ENCODE data around the gene TPPP3.
"Not testable (repeated sequence)": the region's sequence is repeated elsewhere in the genome, so short reads cannot be mapped to it uniquely, and the experiment has no call there.

TPPP3 gene

GRCh38 chr16:67389911-67390815, 3.1 kb downstream of the TPPP3 start:
- DNase-seq (ENCODE audit: low read depth) = no peak

- no peak for DNase-seq (ENCODE audit: low read depth)
These were observed 4.7 kb downstream of the TPPP3 start for GRCh38 chr16:67388591-67388990.

- DNase-seq (ENCODE audit: low read depth) = no peak
These were observed 5.1 kb downstream of the TPPP3 start for GRCh38 chr16:67388191-67388590.

GRCh38 chr16:67387479-67388079, 5.7 kb downstream of the TPPP3 start:
- no peak for DNase-seq (ENCODE audit: low read depth)

- no peak for DNase-seq (ENCODE audit: low read depth)
These were observed 6.3 kb downstream of the TPPP3 start for GRCh38 chr16:67386861-67387455.

GRCh38 chr16:67384778-67385510, 8.4 kb downstream of the TPPP3 start:
- DNase-seq (ENCODE audit: low read depth) = no peak

GRCh38 chr16:67383284-67383683, 10.0 kb downstream of the TPPP3 start:
- DNase-seq (ENCODE audit: low read depth) = no peak

GRCh38 chr16:67378642-67379041, 14.7 kb downstream of the TPPP3 start:
- no peak for DNase-seq (ENCODE audit: low read depth)

- not testable (repeated sequence) for DNase-seq (ENCODE audit: low read depth)
These were observed 17.3 kb downstream of the TPPP3 start for GRCh38 chr16:67376012-67376411.

DNA sequence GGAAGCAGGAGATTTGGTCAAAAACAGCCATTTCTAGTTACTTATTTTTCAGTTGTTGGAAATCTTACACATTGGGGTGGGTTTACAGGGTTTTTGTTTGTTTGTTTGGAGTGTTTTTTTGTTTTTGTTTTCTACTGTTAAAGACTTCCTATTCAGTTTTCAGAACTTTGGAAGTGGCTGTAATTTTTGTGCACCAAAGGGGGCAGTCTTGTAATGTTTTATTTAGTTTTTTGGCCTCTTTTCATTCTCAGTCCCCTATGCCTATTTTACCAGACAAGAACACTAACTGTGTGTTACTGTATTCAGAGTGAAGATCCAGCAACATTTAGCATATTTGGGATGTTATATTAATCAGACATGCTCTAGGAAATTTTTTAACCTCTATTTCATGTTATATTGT, 20.6 kb downstream of the TPPP3 start:
- DNase-seq (ENCODE audit: low read depth) = no peak

GRCh38 chr16:67370661-67371060, 22.6 kb downstream of the TPPP3 start:
- DNase-seq (ENCODE audit: low read depth) = no peak

GRCh38 chr16:67364600-67365235, 28.6 kb downstream of the TPPP3 start:
- no peak for DNase-seq (ENCODE audit: low read depth)

DNA sequence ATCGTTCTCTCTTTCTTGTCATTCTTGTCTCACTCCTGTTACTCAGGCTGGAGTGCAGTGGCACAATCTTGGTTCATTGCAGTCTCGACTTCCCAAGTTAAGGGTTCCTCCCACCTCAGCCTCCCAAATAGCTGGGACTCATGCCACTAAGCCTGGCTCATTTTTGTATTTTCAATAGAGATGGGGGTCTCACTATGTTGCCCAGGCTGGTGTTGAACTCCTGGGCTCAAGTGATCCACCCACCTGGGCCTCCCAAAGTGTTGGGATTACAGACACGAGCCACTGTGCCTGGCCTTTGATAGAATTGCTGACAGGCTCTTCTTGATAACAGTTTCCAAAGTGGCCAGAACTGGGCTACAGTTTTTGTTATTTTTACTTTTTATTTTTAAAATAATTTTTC, 32.3 kb downstream of the TPPP3 start:
- DNase-seq (ENCODE audit: low read depth) = no peak

DNA sequence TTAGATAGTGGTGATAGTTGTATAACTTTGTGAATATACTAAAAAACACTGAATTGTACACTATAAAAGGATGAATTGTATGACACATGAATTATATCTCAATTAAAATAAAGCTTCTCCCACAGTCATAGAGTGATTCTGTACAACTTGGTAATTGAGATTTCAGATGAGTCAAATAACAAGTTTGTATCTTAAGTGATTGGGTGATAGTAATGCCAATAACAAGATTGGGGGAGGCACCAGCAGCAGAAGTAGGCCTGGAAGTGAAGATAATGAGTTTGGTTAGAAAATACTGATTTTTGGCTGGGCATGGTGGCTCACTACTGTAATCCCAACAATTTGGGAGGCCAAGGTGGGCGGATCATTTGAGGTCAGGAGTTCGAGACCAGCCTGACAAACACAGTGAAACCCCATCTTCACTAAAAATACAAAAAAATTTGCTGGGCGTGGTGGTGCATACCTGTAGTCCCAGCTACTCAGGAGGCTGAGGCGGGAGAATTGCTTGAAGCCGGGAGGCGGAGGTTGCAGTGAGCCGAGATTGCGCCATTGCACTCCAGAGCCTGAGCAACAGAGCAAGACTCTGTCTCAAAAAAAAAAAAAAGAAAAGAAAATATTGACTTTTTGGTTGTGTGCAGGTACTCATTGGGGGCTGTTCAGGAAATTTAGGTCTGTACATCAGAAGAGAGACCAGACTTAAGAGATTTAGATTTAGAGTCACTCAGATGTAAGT, 33.6 kb downstream of the TPPP3 start:
- DNase-seq (ENCODE audit: low read depth) = not testable (repeated sequence)

- no peak for DNase-seq (ENCODE audit: low read depth)
These were observed 35.7 kb downstream of the TPPP3 start for GRCh38 chr16:67357561-67357960.

DNA sequence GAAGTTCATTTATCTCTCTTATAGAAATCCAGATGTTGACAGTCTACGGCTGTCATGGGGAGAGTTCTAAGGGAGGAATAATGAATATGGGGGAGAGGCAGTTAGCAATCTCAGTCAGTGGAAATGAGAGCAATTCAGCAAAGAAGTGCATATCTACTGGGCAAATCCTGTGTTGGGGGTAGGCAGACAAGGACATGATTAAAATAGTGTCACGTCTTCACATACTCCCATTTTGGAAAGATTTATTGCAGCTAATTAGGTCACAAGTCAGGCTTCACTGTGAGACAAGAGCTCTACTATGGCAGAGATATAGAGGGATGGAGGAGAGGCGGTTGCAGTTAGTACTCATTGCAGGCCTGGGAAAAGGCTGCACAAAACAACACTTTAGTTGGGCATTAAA, 36.9 kb downstream of the TPPP3 start:
- no peak for DNase-seq (ENCODE audit: low read depth)

DNA sequence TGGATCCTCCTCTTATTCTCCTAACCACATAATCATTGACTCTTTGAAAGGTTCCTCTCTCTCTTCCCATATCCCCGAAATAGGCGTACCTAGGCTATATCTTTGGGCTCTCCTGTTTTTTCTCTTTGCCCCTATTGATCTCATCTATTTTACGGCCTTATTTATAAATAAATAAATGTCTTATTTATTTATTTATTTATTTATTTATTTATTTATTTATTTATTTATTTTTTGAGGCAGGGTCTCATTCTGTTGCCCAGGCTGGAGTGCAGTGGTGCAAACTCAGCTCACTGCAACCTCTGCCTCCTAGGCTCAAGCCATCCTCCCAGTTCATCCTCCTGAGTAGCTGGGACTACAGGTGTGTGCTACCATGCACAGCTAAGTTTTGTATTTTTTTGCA, 40.8 kb downstream of the TPPP3 start:
- DNase-seq (ENCODE audit: low read depth) = not testable (repeated sequence)

DNA sequence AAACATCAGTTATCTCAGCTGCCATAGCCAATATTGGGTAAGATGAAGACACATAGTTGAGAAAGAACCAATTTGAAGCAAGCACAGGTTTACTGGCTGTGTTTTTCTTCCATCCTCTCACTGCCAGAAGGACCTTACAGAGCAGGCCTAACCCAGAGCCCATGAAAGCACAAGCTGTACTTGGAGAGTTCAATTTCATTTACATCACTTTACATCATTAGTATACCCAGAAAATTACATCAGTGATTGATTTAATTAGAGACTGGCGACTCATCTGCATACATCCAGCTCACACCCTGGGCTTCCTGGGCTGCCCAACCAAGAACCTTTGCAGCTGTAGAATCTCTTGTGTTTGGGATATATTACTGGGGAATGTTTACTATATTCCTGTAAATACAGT, 43.0 kb downstream of the TPPP3 start:
- no peak for DNase-seq (ENCODE audit: low read depth)

- no peak for DNase-seq (ENCODE audit: low read depth)
These were observed 44.1 kb downstream of the TPPP3 start for GRCh38 chr16:67349172-67349571.

DNA sequence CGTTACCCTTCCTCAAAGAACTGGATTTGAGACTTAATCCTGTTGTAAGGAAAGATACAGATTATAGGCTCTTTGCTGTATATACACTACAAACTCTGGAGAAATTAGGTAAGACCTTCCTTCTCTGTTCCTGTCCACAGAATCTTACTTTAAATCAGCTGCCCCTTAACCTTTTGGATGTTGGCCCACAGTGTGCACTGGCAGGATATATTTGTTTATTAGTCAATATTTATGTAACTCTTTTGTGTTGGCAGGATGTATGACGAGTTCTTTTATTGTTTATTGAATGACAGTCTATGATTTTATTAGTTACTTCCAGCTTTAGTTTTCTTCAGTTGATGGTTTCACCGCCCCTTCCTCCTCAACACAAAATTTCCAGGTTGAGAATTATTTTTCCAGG, 47.0 kb downstream of the TPPP3 start:
- DNase-seq (ENCODE audit: low read depth) = no peak

DNA sequence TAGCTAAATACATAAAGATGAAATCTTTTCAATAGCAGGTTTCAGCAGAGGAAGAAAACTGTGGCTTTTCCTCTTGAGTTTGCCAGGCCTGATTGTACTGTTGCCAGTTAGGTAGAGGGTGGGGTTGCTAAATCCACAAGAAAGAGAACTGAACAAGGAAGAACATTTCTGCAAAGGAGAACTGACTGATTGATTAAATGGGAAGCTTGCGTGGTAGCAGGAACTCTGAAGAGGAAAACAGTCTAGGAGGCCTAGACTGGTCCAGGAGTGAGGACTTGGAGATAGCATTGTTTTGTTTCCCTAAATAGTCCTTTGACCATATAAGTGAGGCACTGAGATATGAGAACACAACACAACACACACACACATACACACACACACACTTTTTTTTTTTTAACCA, 47.9 kb downstream of the TPPP3 start:
- DNase-seq (ENCODE audit: low read depth) = no peak
